ENCODE measurements around the gene ARHGAP8. TPM values are rescaled to one million over a fixed set of nuclear protein-coding genes. Genes with fewer than 3 reads are reported as not detected.

The ARHGAP8 gene
- total and polyA plus RNA-seq, 10 of the 15 experiments (the other 5 are each of a cell fraction or from before 2014, with no cell fraction given) = 0.33 TPM; not detected in 9

- CTCF ChIA-PET = no interaction called here
- H3K9ac ChIP-seq (ENCODE audit: control insufficient read depth, insufficient read depth, low read length) = no peak overlapping the region
- intact Hi-C loops (cut with micrococcal nuclease; ENCODE audit: unreplicated experiment) (no loop called here), in situ Hi-C loops (cut with MboI) (no loop called here)
- TF ChIP-seq SREBF1 (IDR thresholded peaks at IDR 0.05; ENCODE audit: low read length) (no peak), CHD4 (IDR thresholded peaks at IDR 0.05) (no peak), STAT3 (IDR thresholded peaks at IDR 0.05; ENCODE audit: low read depth, low read length) (no peak), SP1 (IDR thresholded peaks at IDR 0.05; ENCODE audit: low read depth, low read length) (no peak), RBBP5 (conservative IDR thresholded peaks at IDR 0.05) (no peak), PAX8 (IDR thresholded peaks at IDR 0.05) (no peak), NFYB (IDR thresholded peaks at IDR 0.05; ENCODE audit: insufficient read depth, low read depth, low read length) (no peak), JUNB (IDR thresholded peaks at IDR 0.05) (no peak), WRNIP1 (IDR thresholded peaks at IDR 0.05; ENCODE audit: borderline replicate concordance, low read depth, low read length) (no peak), CEBPB (IDR thresholded peaks at IDR 0.05; ENCODE audit: borderline replicate concordance in 1 of 2, low read depth in 2 of 2, low read length in 2 of 2) (no peak), POLR2AphosphoS2 (IDR thresholded peaks at IDR 0.05; ENCODE audit: low read depth, low read length) (no peak)
- TF ChIP-seq, protein P1, sequence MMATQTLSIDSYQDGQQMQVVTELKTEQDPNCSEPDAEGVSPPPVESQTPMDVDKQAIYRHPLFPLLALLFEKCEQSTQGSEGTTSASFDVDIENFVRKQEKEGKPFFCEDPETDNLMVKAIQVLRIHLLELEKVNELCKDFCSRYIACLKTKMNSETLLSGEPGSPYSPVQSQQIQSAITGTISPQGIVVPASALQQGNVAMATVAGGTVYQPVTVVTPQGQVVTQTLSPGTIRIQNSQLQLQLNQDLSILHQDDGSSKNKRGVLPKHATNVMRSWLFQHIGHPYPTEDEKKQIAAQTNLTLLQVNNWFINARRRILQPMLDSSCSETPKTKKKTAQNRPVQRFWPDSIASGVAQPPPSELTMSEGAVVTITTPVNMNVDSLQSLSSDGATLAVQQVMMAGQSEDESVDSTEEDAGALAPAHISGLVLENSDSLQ (IDR thresholded peaks at IDR 0.05) = no peak
- TF ChIP-seq, protein P2, sequence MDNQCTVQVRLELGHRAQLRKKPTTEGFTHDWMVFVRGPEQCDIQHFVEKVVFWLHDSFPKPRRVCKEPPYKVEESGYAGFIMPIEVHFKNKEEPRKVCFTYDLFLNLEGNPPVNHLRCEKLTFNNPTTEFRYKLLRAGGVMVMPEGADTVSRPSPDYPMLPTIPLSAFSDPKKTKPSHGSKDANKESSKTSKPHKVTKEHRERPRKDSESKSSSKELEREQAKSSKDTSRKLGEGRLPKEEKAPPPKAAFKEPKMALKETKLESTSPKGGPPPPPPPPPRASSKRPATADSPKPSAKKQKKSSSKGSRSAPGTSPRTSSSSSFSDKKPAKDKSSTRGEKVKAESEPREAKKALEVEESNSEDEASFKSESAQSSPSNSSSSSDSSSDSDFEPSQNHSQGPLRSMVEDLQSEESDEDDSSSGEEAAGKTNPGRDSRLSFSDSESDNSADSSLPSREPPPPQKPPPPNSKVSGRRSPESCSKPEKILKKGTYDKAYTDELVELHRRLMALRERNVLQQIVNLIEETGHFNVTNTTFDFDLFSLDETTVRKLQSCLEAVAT (IDR thresholded peaks at IDR 0.05) = no peak
- TF ChIP-seq, protein P3, sequence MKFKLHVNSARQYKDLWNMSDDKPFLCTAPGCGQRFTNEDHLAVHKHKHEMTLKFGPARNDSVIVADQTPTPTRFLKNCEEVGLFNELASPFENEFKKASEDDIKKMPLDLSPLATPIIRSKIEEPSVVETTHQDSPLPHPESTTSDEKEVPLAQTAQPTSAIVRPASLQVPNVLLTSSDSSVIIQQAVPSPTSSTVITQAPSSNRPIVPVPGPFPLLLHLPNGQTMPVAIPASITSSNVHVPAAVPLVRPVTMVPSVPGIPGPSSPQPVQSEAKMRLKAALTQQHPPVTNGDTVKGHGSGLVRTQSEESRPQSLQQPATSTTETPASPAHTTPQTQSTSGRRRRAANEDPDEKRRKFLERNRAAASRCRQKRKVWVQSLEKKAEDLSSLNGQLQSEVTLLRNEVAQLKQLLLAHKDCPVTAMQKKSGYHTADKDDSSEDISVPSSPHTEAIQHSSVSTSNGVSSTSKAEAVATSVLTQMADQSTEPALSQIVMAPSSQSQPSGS (IDR thresholded peaks at IDR 0.05; ENCODE audit: low read length) = no peak
- H3K27ac ChIP-seq (ENCODE audit: control insufficient read depth, insufficient read depth) = no peak overlapping the region
- H3K4me1 ChIP-seq (ENCODE audit: control insufficient read depth, insufficient read depth, low read length) = no peaks in the 10 kb centered on the region; the same call in 1 of the 2 replicates
- no peaks in the 10 kb centered on the region for H4K20me1 ChIP-seq (ENCODE audit: control insufficient read depth, insufficient read depth)
- no peak overlapping the region for H3K4me3 ChIP-seq
- SMC1A ChIA-PET (ENCODE audit: uncharacterized antibody, unreplicated experiment) = no interaction called here
- ATAC-seq = no peak
- no peaks in the 10 kb centered on the region for H3K79me2 ChIP-seq (ENCODE audit: control insufficient read depth, insufficient read depth, low read length)
- H3K4me2 ChIP-seq (ENCODE audit: control insufficient read depth, insufficient read depth) = no peak overlapping the region
- FAIRE-seq = no peak
- no peaks in the 10 kb centered on the region for H3K9me3 ChIP-seq (replicated peaks; ENCODE audit: control insufficient read depth, insufficient read depth, low read length)
- BruUV-seq (replicated peaks) = no TSS peak
- peaks cover 0 to 2% of the 10 kb centered on the region in 2 experiments; a peak in 2 of 4 replicates for H3K27me3 ChIP-seq (replicated peaks in 1 of 2; ENCODE audit: control insufficient read depth in 2 of 2, insufficient read depth in 2 of 2, low read length in 1 of 2)
- no peak overlapping the region for H2AFZ ChIP-seq (ENCODE audit: control insufficient read depth, low read depth, low read length)
- no peak for DNase-seq (ENCODE audit: low read depth, low spot score)
- RAD21 ChIA-PET (ENCODE audit: unreplicated experiment) = no interaction called here
- WGBS (ENCODE audit: insufficient coverage, insufficient replicate concordance, low lambda C conversion rate, missing lambda C conversion rate) = 47% methylated on average over 11 of the region's 11 CpGs
- POLR2A ChIA-PET = no interaction called here
- no peaks in the 10 kb centered on the region for H3K36me3 ChIP-seq (ENCODE audit: control insufficient read depth in 2 of 2, insufficient read depth in 2 of 2, low read length in 1 of 2)
Observed at GRCh38 chr22:44801476-44801875, 49.1 kb downstream of the ARHGAP8 start.

Measured in GM12878 (cell line).